Measurements from ENCODE around the gene HDAC2.

DNA sequence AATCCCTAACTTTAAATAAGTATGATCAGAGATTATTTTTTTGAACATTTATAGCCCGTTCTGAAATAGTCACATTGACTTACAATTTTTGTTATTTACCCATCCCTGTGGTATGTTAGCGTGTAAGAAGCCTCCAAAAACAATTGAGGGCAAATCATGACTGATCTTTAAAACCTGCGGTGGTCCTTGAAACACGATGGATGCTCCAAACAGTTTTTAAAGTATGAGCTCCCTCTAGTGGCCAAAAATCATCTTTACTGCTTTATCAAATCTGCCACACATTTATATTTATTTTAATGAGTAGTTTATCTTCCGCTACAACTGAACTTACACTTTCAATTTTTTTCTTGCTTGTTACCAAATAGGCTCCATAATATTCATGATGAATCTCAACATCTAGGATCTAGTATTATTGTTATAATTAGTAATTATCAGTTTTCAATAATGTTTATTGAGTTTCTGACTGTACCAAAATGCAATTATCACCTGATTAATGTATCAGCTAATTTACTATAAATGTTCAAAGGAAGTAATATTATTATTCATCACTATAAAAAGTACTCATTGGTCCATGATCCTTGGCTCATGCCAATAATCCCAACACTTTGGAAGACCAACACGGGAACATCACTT is 61.6 kb downstream of the HDAC2 start:
- TF ChIP-seq POLR2AphosphoS5 (IDR thresholded peaks at IDR 0.05; ENCODE audit: insufficient read depth, low read depth, low read length) (no peak), POLR2A (IDR thresholded peaks at IDR 0.05; ENCODE audit: low read depth, low read length) (no peak)

All from endothelial cell of umbilical vein (primary cell).